Esophagus muscularis mucosa (tissue), 4 donors: ENCODE measurements around the gene SPRR2G.

Experiments
- CTCF ChIP-seq, 3 experiments: fragments of 200-600 bp in 2 of 3; fragments of 450-650 bp in 1 of 3; sonication (generic) in 2 of 3; IDR thresholded peaks; one replicate each; pipeline ENCODE4 v1.5.1; 2017 to 2019; ENCODE audit warnings: antibody characterized with exemption in 3 of 3, mild to moderate bottlenecking in 2 of 3, moderate library complexity in 1 of 3
- EP300 ChIP-seq: sonication (generic); formaldehyde crosslinking; IDR thresholded peaks from one replicate; pipeline ENCODE4 v1.6.1; 2017; ENCODE audit warnings: antibody characterized with exemption
- POLR2A ChIP-seq: fragments of 450-650 bp; IDR thresholded peaks from one replicate; pipeline ENCODE4 v1.6.1; 2017; ENCODE audit warnings: antibody characterized with exemption, moderate library complexity, mild to moderate bottlenecking, low read depth
- POLR2AphosphoS5 ChIP-seq, 2 donors: sonication (generic); formaldehyde crosslinking; IDR thresholded peaks; one replicate each; pipeline ENCODE4 v1.6.1; 2017; ENCODE audit warnings: antibody characterized with exemption in 2 of 2

GRCh38 chr1:153127296-153127695 is 23.4 kb downstream of the SPRR2G start:
- TF ChIP-seq CTCF (IDR thresholded peaks at IDR 0.05), result no peak
- no peak for TF ChIP-seq POLR2A
- no peak for TF ChIP-seq POLR2AphosphoS5 (IDR thresholded peaks at IDR 0.05)
- no peak for TF ChIP-seq EP300
